HG03060 (cell line): ENCODE results near the gene ARSI.

Experiments used
- ATAC-seq: cut with Tn5 transposase; IDR thresholded peaks from one replicate; pipeline ENCODE4 v1.9.1; 2021; ENCODE audit warnings: low read depth, moderate number of reproducible peaks; ENCODE audit not compliant: unreplicated experiment

Gene ARSI

DNA sequence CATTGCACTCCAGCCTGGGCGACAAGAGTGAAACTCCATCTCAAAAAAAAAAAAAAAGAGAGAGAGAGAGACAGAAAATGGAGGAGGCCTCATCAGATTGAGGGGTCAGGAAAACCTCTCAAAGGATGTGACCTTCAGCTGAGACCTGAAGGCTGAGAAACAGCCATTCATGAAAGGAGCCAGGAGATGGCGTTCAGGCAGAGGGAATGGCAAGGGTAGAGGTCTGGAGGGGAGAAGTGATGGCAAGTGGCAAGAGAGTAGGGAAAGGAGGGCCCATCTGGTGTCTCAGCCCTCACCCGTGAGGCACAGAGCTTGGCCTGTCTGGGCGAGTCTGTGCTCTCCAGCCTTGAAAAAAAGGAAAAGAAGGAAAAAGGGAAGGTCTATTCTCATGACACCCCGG lies 30.2 kb downstream of the ARSI start:
- no peak for ATAC-seq

- no peak for ATAC-seq
These were observed 30.8 kb downstream of the ARSI start for GRCh38 chr5:150271923-150272322.

DNA sequence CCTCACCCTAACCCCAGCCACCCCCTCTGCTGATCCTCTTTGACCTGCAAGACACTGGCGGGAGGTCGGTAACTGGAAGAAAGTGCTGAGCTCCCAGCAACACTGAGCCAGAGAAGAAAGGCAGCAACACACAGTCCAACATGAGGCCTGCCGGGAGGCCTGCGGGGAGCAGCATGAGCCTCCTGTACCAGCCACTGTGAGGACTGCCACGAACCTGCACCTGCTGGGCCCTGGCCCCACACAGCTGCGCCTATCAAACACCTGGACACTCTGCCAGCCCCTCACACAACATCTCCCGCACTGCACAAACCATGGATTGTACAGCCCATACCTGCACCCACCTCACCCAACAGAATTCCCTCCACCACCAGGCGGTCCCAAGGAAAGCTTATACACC lies 31.4 kb downstream of the ARSI start:
- ATAC-seq = no peak

- ATAC-seq = no peak
These were observed 32.0 kb downstream of the ARSI start for GRCh38 chr5:150270541-150271295.

GRCh38 chr5:150266871-150267291 lies 35.8 kb downstream of the ARSI start:
- ATAC-seq = no peak

DNA sequence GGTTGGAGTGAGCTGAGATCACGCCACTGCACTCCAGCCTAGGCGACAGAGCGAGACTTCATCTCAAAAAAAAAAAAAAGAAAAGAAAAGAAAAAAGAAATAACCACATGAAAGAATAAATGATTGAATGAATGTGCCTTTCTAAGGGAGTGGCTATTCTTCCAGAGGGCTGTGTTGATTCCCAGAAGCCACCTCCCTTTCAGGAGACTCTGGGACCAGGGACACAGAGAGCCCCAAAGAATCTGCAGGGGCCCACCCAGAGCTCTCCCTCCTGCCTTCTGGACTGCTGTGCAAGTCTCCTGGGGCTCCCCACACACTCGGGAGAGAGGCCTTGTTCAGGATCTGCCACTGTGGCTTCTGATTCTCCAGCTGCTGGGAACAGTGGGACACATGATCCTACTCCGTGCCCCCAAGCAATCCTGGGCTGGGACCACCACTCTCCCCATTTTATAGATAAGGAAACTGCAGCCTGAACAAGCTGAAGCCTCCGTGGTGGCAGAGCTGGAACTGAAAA lies 36.8 kb downstream of the ARSI start:
- ATAC-seq = no peak

GRCh38 chr5:150264667-150265603 lies 37.8 kb downstream of the ARSI start:
- ATAC-seq = no peak

DNA sequence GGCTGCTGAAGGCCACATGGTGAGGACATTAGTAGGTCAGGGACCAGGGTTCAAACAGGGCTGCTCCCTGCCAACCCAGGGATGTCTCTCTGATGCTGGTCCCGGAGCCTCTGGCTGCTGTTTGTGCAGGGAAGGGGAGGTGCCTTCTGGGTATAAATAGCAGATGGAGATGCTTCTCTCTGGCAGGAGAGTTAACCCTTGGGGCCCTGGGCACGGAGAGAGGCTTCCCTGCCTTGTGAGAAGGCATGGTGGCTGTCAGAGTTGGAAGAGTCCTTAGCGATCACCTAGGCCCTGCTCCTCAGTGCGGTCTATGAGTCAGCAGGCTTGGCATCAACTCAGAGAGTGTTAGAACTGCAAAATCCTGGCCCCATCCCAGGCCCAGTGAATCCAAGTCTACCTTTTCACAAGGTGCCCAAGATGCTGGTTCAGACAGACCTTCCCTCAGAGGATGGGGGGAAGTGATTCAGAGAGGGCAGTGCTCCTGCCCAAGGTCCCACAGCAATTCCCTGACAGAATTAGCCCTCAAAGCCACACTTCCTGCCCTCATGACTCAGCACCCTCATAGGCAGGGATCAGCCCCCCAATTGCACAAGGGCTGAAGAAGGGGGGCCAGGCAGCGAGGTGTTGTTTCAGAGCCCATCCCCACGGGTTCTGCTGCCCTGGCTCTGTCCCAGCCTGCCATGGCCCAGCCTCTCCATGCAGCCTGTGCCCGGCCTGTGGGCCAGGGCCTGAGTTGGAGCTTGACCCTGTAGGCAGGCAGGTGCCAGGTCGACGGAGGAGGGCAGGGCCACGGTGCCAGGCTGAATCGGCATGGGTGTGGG lies 38.7 kb downstream of the ARSI start:
- ATAC-seq = no peak

DNA sequence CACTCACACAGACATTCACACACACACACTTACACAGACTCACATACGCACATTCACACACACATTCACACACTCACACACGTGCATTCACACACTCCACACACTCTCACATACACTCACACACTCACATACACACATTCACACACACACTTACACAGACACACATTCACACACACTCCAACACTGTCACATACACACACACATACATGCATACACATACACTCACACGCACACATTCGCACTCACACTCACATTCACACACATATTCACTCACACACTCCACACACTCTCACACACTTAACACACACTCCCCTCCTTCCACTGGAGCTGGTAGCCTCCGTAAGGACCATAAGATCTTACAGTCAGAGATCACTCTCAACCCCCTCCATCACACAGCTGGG lies 39.3 kb downstream of the ARSI start:
- ATAC-seq = no peak

DNA sequence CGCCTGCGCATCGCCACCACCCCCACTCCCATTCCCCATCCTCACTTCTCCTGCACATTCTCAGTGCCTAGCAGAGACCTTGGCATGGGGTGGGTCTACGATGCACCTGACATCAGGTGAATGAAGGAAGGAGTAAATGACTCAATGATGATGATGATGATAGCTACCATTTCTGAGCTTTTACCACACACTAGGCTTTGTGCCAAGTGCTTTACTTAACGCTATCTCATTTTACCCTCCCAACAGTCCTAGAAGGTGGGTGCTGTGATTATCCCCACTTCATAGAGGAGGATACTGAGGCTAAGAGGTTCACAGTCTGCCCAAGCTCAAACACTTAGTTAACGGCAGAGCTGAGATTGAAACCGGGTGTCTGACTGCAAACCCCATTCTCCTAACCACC lies 40.2 kb downstream of the ARSI start:
- no peak for ATAC-seq

- ATAC-seq = no peak
These were observed 41.5 kb downstream of the ARSI start for GRCh38 chr5:150261231-150261630.

GRCh38 chr5:150258130-150258529 lies 44.6 kb downstream of the ARSI start:
- no peak for ATAC-seq

- no peak for ATAC-seq
These were observed 45.3 kb downstream of the ARSI start for GRCh38 chr5:150257424-150257823.

- no peak for ATAC-seq
These were observed 46.2 kb downstream of the ARSI start for GRCh38 chr5:150256410-150257064.

DNA sequence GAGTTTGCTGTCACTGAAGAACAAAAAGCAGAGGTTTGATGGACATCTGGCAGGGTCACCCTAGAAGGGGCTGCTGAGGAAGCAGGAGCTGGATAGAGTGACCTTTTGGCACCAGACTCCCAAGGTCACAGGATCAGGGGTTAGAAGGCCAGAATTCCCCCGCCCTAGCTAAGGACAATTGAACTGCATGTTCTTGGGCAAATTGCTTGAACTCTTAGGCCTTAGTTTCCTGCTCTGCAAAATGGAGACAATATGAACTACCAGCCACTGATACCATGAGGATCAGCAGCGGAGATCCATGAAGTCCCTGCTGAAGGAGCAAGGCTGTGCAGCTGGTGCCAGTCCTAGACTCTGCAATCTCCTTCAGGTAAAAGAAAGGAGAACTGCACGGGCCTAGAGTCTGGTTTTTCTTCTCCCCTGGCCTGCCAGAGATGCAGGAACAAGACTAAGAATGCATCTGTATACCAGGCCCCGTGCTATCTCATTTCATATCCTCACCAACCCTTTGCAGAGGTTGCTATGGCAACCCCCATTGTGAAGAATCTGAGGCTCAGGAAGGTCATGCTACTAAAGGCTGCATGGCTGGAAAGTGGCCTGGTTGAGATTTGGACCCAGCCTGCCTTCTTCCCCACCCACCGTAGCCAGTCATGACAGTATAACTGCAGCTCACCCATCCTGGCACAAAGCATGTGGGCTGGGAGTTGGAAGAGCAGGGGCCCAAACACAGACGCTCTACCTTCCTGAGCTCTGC lies 46.9 kb downstream of the ARSI start:
- ATAC-seq = no peak

DNA sequence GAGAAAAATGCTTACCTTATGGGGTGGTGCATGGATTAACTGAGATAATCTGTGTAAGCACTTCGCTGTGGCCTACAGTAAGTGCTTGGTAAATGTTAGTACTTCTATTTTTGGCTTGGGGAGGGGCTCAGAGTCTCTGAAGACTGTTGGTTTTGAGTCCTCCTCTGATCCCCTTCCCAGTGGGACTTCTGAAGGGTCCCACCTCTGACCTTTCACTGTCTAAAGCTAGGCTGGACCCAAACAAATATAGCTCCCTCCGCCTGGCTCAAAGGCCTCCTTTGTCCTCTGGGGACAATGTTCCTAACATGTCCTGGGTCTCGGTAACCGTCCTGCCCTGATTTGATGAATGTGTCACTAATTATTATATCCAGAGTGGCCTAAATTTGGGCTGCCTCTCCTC lies 47.9 kb downstream of the ARSI start:
- no peak for ATAC-seq

- no peak for ATAC-seq
These were observed 48.3 kb downstream of the ARSI start for GRCh38 chr5:150254363-150254762.

GRCh38 chr5:150253416-150254208 lies 49.1 kb downstream of the ARSI start:
- no peak for ATAC-seq

DNA sequence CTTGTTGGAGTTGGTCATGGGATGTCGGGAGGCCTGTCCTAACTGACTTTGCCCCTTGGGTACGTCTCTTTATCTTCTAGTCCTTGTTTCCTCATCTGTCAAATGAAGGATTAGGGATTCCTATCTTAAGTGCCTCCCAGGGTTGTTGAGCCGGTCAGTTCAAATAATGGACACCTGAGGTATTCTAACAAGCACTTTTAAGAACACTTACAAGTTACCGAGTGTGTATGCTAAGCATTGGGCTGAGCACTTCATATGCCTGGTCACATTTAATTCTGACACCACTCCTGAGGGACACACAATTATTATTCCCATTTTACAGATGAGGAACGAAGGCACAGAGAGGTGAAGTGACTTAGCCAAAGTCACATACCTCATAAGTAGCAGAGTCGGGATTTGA lies 50.2 kb downstream of the ARSI start:
- ATAC-seq = no peak
